Vagina (tissue), 2 donors: Measurements from ENCODE around the gene PIN1.

Experiments used
- POLR2A ChIP-seq, 2 donors: fragments of 450-650 bp; IDR thresholded peaks; one replicate each; pipeline ENCODE4 v1.6.1; 2017; ENCODE audit warnings: antibody characterized with exemption in 2 of 2, mild to moderate bottlenecking in 2 of 2, moderate library complexity in 2 of 2
- POLR2AphosphoS5 ChIP-seq, 2 donors: sonication (generic); formaldehyde crosslinking; IDR thresholded peaks; one replicate each; pipeline ENCODE4 v1.9.0; 2017; ENCODE audit warnings: antibody characterized with exemption in 2 of 2, mild to moderate bottlenecking in 2 of 2, low read depth in 1 of 2; ENCODE audit not compliant: insufficient read depth in 1 of 2
- TF ChIP-seq, protein P1 (sequence below), 3 experiments: fragments of 450-650 bp in 2 of 3; fragments of 200-600 bp in 1 of 3; sonication (generic) in 1 of 3; IDR thresholded peaks; one replicate each; pipeline ENCODE4 v1.5.1; 2017 to 2019; ENCODE audit warnings: antibody characterized with exemption in 3 of 3, mild to moderate bottlenecking in 2 of 3, moderate library complexity in 2 of 3

DNA sequence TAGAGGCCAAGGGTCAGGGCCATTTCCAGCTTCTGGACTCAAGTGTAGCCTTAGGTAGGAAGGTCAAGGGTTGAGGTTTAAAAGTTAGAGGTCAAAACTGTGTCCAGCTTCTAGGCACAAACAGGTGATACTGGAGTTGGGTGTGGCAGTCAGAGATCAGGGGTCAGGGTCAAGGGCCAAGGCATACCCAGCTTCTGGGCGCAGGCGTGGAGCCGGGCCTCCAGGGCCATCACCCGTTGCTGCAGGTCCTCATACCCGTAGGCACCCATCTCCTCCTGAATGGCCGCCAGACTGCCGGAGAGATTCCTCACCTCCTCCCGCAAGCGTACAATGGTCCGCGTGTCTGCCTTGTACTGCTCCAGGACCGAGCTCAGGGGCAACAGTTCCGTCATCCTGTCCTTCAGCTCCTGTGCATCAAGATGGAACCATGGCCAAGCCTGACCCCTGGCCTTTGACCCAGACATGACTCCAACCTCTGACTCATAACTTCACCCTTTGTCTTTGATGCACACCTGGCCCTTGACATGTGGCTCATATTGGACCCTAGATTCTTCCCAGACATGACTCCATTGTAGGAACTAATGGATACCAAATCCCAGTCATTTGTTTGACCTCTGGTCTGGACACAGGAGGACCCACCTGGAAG, 22.1 kb downstream of the PIN1 start:
- TF ChIP-seq, protein P1, sequence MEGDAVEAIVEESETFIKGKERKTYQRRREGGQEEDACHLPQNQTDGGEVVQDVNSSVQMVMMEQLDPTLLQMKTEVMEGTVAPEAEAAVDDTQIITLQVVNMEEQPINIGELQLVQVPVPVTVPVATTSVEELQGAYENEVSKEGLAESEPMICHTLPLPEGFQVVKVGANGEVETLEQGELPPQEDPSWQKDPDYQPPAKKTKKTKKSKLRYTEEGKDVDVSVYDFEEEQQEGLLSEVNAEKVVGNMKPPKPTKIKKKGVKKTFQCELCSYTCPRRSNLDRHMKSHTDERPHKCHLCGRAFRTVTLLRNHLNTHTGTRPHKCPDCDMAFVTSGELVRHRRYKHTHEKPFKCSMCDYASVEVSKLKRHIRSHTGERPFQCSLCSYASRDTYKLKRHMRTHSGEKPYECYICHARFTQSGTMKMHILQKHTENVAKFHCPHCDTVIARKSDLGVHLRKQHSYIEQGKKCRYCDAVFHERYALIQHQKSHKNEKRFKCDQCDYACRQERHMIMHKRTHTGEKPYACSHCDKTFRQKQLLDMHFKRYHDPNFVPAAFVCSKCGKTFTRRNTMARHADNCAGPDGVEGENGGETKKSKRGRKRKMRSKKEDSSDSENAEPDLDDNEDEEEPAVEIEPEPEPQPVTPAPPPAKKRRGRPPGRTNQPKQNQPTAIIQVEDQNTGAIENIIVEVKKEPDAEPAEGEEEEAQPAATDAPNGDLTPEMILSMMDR (IDR thresholded peaks at IDR 0.05): no peak
- TF ChIP-seq POLR2A (IDR thresholded peaks at IDR 0.05): no peak
- no peak for TF ChIP-seq POLR2AphosphoS5 (IDR thresholded peaks at IDR 0.05; ENCODE audit: insufficient read depth in 1 of 2, low read depth in 1 of 2)
